GM19193 (cell line): Measurements from ENCODE around the gene ASPN.

Source experiments
- POLR2A ChIP-seq: IDR thresholded peaks from 4 replicates; pipeline ENCODE4 v1.6.1; 2011; ENCODE audit not compliant: insufficient read depth, insufficient read length; ENCODE audit errors: extremely low read depth

The ASPN gene

GRCh38 chr9:92482329-92482728 lies at the start of gene ASPN:
Gene ASPN (minus strand): TSS chr9:92482506.
- no peak for TF ChIP-seq POLR2A

DNA sequence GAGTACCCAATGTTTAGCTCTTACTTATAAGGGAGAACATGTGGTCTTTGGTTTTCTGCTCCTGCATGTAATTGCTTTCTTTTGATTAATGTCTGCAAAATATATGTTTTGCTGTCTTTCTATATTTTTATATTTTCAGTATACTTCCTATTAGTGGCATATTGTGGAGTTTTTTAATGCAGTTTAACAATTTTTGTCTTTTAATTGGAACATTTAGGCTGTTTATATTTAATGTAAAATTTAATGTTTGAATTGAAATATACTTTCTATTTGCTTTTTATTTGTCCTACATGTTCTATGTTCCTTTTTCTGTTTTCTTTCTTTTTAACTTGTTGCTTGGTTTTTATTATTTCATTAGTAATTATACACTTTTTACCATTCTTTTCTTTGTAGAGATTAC lies 48.6 kb upstream of the ASPN start:
- no peak for TF ChIP-seq POLR2A

- no peak for TF ChIP-seq POLR2A
Measured at GRCh38 chr9:92529124-92529523, 46.8 kb upstream of the ASPN start.

- TF ChIP-seq POLR2A = no peak
Measured at GRCh38 chr9:92528522-92528849, 46.2 kb upstream of the ASPN start.

- no peak for TF ChIP-seq POLR2A
Measured at GRCh38 chr9:92527832-92528521, 45.7 kb upstream of the ASPN start.

- no peak for TF ChIP-seq POLR2A
Measured at GRCh38 chr9:92527291-92527828, 45.1 kb upstream of the ASPN start.

DNA sequence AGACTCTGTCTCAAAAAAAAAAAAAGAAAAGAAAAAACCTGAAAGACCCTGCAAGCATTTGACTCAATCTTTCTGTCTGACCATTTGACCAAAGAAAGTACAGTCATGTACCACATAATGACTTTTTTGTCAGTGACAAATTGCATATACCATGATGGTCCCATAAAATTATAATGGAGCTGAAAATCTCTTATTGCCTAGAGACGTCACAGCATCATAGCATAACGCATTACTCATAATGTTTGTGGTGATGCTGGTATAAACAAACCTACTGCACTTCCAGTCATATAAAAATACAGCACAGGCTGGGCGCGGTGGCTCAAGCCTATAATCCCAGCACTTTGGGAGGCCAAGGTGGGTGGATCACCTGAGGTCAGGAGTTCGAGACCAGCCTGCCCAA lies 43.0 kb upstream of the ASPN start:
- no peak for TF ChIP-seq POLR2A

GRCh38 chr9:92524881-92525280 lies 42.6 kb upstream of the ASPN start:
- TF ChIP-seq POLR2A = no peak

- TF ChIP-seq POLR2A = no peak
Measured at GRCh38 chr9:92522983-92523970, 41.0 kb upstream of the ASPN start.

- no peak for TF ChIP-seq POLR2A
Measured at GRCh38 chr9:92520837-92521236, 38.5 kb upstream of the ASPN start.

GRCh38 chr9:92518199-92518598 lies 35.9 kb upstream of the ASPN start:
- TF ChIP-seq POLR2A = no peak

GRCh38 chr9:92517046-92517445 lies 34.7 kb upstream of the ASPN start:
- TF ChIP-seq POLR2A = no peak

DNA sequence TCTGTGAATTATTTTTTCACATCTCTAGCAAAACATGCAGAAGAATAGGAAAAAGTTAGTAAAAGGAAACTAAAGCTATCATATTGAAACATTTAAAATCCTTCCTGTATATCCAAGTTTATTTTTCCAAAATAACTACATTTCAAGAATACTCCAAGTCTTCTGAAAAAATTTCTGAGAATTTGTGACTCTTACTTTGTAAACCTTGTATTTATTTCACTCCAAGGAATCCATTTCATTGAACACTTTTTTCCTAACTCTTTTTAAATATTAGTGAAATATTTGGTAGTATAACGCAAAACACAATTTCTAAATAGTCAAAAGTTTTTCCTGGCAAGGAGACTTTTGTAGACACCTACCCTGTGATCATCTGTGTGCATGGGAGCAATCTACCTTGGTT lies 34.2 kb upstream of the ASPN start:
- TF ChIP-seq POLR2A = no peak

DNA sequence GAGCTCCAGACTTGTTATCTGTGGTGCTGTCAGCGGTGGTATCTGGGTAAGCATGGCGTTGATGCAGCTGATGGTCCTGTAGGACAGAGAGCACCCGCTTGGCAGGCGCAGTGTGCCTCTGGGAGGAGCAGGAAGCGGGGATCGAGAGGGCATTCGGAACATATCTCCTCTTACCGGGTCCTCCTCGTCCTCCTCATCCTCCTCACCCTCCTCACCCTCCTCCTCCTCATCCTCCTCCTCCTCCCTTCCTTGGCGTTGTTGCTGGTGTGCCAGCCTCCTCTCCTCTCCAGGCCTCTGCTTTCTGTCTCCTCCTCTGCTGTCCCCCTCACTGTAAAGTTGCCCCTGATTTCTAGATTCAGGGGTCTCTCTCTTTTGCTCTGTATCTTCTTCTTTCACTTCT lies 32.3 kb upstream of the ASPN start:
- no peak for TF ChIP-seq POLR2A

- TF ChIP-seq POLR2A = no peak
Measured at GRCh38 chr9:92513349-92513748, 31.0 kb upstream of the ASPN start.

DNA sequence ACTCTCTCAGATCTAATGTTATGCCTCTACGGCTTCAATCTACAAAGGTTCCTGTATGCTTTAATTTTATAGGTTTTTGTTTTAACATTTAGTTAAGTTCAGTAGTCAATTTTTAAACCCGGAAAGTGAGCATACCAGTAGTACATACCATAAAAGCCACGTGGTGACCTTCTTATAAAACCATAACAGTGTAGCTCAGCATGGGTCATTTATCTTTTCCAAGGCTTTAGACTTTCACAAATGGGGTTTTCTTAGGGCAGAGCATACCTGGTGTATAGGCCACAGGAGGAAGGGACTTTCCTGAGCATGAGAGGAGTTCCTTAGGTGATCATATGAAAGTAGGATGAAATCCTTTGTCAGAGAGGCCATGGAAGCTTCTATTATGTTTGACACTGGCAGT lies 30.3 kb upstream of the ASPN start:
- no peak for TF ChIP-seq POLR2A
